ENCODE results near the gene HPS1.

HPS1 gene

GRCh38 chr10:98446661-98447221 is at the start of gene HPS1:
HPS1 (minus strand) TSS chr10:98446935; CDS start chr10:98443240, 3,695 bp downstream.
- DNase-seq: peak; percentile 70

- no peak for DNase-seq
These were observed 46.0 kb upstream of the HPS1 start for GRCh38 chr10:98492763-98493162.

GRCh38 chr10:98489561-98490481 is 43.1 kb upstream of the HPS1 start:
- DNase-seq: no peak

- DNase-seq: peak; percentile 26
These were observed 42.1 kb upstream of the HPS1 start for GRCh38 chr10:98488669-98489430.

GRCh38 chr10:98487649-98488048 is 40.9 kb upstream of the HPS1 start:
- no peak for DNase-seq

- peak; percentile 85 for DNase-seq
These were observed 39.7 kb upstream of the HPS1 start for GRCh38 chr10:98486421-98486820.

GRCh38 chr10:98485959-98486358 is 39.2 kb upstream of the HPS1 start:
- DNase-seq: peak; percentile 62

GRCh38 chr10:98483658-98484057 is 36.9 kb upstream of the HPS1 start:
- no peak for DNase-seq

GRCh38 chr10:98482096-98482495 is 35.4 kb upstream of the HPS1 start:
- DNase-seq: no peak

- no peak for DNase-seq
These were observed 34.7 kb upstream of the HPS1 start for GRCh38 chr10:98481404-98481945.

GRCh38 chr10:98478430-98479222 is 31.9 kb upstream of the HPS1 start:
- peak; percentile 40 for DNase-seq

- no peak for DNase-seq
These were observed 31.1 kb upstream of the HPS1 start for GRCh38 chr10:98477861-98478260.

GRCh38 chr10:98474628-98475027 is 27.9 kb upstream of the HPS1 start:
- no peak for DNase-seq

- no peak for DNase-seq
These were observed 25.5 kb upstream of the HPS1 start for GRCh38 chr10:98472196-98472595.

- DNase-seq: no peak
These were observed 24.1 kb upstream of the HPS1 start for GRCh38 chr10:98470850-98471249.

GRCh38 chr10:98469001-98469931 is 22.5 kb upstream of the HPS1 start:
- DNase-seq: no peak

- DNase-seq: peak; percentile 75
These were observed 21.0 kb upstream of the HPS1 start for GRCh38 chr10:98467506-98468318.

- no peak for DNase-seq
These were observed 20.2 kb upstream of the HPS1 start for GRCh38 chr10:98466861-98467505.

- DNase-seq: no peak
These were observed 19.1 kb upstream of the HPS1 start for GRCh38 chr10:98465866-98466265.
